ENCODE measurements around the gene ZCCHC24.
"Not testable (repeated sequence)": the region's sequence is repeated elsewhere in the genome, so short reads cannot be mapped to it uniquely, and the experiment has no call there.

Gene ZCCHC24

GRCh38 chr10:79452174-79452611 lies 6.8 kb upstream of the ZCCHC24 start:
- Histone ChIP-seq H3K9me3 (ENCODE audit: control insufficient read depth, low read depth, low read length) (no peaks in the 10 kb centered on the region), H3K27me3 (ENCODE audit: control insufficient read depth, insufficient read depth, low read length) (peaks cover 18% of the 10 kb centered on the region), H3K36me3 (ENCODE audit: control insufficient read depth, low read depth, low read length) (no peaks in the 10 kb centered on the region), H3K4me1 (ENCODE audit: control insufficient read depth, low read depth, low read length) (peaks cover 10% of the 10 kb centered on the region), H3K27ac (ENCODE audit: low read length) (no peak overlapping the region), H3K4me3 (ENCODE audit: low read length) (no peak overlapping the region), H3K9ac (ENCODE audit: low read length) (no peak overlapping the region)

DNA sequence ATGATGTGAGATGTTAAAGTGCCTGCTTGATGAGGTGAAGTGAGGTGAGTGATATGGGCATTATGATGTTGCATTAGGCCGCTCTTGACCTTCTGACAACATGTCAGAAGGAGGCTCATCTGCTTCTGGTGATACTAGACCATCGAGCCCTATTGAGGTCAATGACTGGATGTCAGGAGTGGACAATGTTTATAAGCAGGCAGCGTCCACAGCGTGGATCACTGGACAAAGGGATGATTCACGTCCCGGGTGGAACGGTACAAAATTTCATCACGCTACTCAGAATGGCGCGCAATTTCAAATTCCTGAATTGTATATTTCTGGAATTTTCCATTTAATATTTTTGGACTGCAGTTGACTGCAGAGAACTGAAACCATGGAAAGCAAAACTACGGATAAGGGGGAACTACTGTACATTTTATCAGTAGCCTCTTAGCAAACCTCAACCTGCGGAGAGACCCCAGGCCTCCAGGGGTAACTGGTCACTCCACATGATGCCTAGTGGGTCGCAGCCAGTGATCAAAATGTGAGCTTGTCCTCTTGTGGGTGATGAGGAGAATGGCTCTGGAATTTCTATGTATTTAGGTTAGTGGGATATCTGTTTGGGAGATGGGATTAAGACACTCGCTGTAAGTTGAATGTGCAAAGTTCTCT lies 5.7 kb upstream of the ZCCHC24 start:
- no peaks in the 10 kb centered on the region for H3K36me3 ChIP-seq (ENCODE audit: control insufficient read depth, low read depth, low read length)
- peaks cover 26% of the 10 kb centered on the region for H3K27me3 ChIP-seq (ENCODE audit: control insufficient read depth, insufficient read depth, low read length)
- H3K4me1 ChIP-seq (ENCODE audit: control insufficient read depth, low read depth, low read length), result peaks cover 10% of the 10 kb centered on the region
- H3K9ac ChIP-seq (ENCODE audit: low read length), result no peak overlapping the region
- H3K4me3 ChIP-seq (ENCODE audit: low read length), result no peak overlapping the region
- H3K9me3 ChIP-seq (ENCODE audit: control insufficient read depth, low read depth, low read length), result no peaks in the 10 kb centered on the region
- H3K27ac ChIP-seq (ENCODE audit: low read length), result no peak overlapping the region

DNA sequence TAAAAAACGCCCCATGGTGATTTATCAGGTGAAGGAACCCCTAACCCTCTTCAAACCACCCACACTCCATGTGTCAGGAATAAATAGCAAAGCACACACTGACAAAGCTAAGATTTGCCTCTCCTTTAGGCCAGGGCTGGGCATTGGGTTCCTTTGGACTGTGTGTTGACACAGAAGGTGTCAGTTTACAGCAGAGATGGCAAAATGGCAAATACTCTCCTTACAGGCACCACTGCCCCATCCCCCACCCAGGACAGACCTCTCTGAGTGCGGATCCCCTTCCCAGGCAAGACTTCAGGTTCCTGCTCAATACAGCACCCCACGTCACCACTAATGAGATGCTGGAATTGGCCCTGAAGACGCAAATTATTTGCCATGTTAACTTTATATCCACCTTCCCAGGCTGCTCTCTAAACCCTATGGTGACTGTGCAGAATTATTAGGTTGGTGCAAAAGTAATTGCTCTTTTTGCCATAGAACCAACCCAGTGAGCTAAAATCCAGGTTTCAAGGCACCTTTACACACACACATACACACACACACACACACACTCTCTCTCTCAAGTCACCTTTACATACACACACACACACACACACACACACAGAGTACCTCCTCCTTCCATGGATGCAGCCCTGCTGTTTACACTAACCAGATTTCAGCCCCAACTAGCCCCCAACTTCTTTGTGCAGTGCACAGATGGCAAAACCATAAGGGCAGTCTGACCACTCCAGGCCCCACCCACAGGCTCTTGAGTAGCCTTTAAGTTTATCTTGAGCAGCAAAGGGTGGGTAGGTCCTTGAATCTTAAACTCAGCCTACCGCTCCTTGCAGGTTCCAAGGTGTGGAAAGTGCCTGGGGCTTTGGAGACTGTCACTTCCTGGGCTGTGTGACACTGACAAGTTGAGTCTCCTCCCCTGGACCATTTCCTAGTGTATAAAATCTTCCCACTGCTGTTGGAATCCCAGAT lies 4.0 kb upstream of the ZCCHC24 start:
- Histone ChIP-seq H3K4me1 (ENCODE audit: control insufficient read depth, low read depth, low read length) (peaks cover 10% of the 10 kb centered on the region), H3K36me3 (ENCODE audit: control insufficient read depth, low read depth, low read length) (no peaks in the 10 kb centered on the region), H3K9me3 (ENCODE audit: control insufficient read depth, low read depth, low read length) (no peaks in the 10 kb centered on the region)

GRCh38 chr10:79448732-79449049 lies 3.3 kb upstream of the ZCCHC24 start:
- H3K9ac ChIP-seq (ENCODE audit: low read length), result no peak overlapping the region
- H3K4me3 ChIP-seq (ENCODE audit: low read length), result no peak overlapping the region
- H3K4me1 ChIP-seq (ENCODE audit: control insufficient read depth, low read depth, low read length), result peaks cover 14% of the 10 kb centered on the region
- H3K36me3 ChIP-seq (ENCODE audit: control insufficient read depth, low read depth, low read length), result no peaks in the 10 kb centered on the region
- H3K27ac ChIP-seq (ENCODE audit: low read length), result no peak overlapping the region
- H3K9me3 ChIP-seq (ENCODE audit: control insufficient read depth, low read depth, low read length), result no peaks in the 10 kb centered on the region
- peaks cover 36% of the 10 kb centered on the region for H3K27me3 ChIP-seq (ENCODE audit: control insufficient read depth, insufficient read depth, low read length)

More for the DNA sequence above, 4.0 kb upstream of the ZCCHC24 start:
- Histone ChIP-seq H3K4me3 (ENCODE audit: low read length) (no peak overlapping the region), H3K27ac (ENCODE audit: low read length) (no peak overlapping the region), H3K27me3 (ENCODE audit: control insufficient read depth, insufficient read depth, low read length) (peaks cover 28% of the 10 kb centered on the region), H3K9ac (ENCODE audit: low read length) (no peak overlapping the region)

DNA sequence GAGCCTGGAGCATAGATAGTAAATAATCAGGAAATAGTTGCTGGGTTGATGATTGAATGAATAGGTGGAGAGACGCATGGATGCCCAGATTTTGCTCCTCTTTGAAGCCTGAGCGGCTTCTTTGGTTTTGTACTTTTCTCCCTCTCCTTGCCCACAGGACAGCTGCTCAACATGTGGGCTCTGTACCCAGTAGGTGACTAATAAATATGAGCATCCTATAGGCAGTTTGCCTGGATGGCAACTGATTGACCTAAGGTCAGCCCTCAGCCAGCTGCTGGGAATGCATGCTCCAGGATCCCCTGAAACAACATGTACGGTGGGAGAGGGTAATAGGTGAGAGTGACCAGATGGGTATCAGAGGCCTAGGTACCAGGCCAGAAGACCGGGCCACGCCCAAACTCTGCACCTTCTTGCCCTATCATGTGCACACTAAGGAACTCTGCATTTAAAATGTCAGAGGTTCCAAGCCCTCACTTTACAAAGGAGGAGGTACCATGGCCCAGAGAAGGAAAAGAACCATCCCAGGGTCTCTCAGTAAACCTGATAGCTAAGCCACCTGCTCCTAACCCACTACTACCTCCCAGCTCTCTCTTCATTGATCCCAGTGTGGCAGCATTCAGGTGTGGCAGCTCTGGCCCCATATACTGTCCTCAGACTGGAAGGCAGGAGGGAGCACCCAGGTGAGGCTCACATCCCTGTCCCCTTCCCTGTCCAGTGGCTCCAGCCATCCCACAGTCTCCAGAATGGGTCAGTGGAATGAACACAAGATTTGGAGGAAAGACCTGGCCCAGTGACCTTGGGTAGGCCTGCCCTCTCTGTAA lies 2.7 kb upstream of the ZCCHC24 start:
- H3K4me1 ChIP-seq (ENCODE audit: control insufficient read depth, low read depth, low read length), result peaks cover 15% of the 10 kb centered on the region
- no peak overlapping the region for H3K9ac ChIP-seq (ENCODE audit: low read length)
- H3K36me3 ChIP-seq (ENCODE audit: control insufficient read depth, low read depth, low read length), result no peaks in the 10 kb centered on the region

DNA sequence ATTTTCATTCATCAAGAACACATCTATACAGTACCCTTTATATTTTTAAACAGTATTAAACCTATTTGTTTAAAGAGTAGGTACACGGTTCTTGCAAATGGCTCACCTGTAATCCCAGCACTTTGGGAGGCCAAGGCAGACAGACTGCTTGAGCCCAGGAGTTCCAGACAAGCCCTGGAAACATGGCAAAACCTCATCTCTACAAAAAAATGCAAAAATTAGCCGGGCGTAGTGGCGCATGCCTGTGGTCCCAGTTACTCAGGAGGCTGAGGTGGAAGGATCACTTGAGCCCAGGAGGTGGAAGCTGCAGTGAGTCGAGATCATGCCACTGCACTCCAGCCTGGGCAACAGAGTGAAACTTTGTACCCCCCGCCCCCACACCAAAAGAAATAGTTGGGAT lies 1.8 kb upstream of the ZCCHC24 start:
- H3K4me3 ChIP-seq (ENCODE audit: low read length); H3K27ac ChIP-seq (ENCODE audit: low read length); H3K9me3 ChIP-seq (ENCODE audit: control insufficient read depth, low read depth, low read length); H3K36me3 ChIP-seq (ENCODE audit: control insufficient read depth, low read depth, low read length); H3K9ac ChIP-seq (ENCODE audit: low read length): not testable (repeated sequence)
- Histone ChIP-seq H3K4me1 (ENCODE audit: control insufficient read depth, low read depth, low read length) (peaks cover 15% of the 10 kb centered on the region), H3K27me3 (ENCODE audit: control insufficient read depth, insufficient read depth, low read length) (peaks cover 43% of the 10 kb centered on the region)

More for the DNA sequence above, 2.7 kb upstream of the ZCCHC24 start:
- Histone ChIP-seq H3K27ac (ENCODE audit: low read length) (no peak overlapping the region), H3K27me3 (ENCODE audit: control insufficient read depth, insufficient read depth, low read length) (peaks cover 42% of the 10 kb centered on the region), H3K4me3 (ENCODE audit: low read length) (no peak overlapping the region), H3K9me3 (ENCODE audit: control insufficient read depth, low read depth, low read length) (no peaks in the 10 kb centered on the region)

DNA sequence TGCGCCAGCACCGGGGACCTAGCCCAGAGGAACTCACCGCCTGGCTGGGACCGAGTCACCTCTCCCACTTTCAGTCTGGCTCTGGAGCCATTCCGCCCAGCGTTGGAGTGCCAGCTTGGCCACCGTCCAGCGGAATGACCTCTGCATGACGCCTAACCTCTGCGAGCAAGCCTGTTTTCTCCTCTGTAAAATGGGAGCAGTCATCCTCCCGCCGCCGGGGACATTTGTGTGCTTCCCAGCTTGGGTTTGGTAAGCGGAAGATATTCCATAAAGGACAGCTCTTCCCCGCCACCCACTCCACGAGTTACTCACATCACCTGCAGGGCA lies 1.3 kb upstream of the ZCCHC24 start:
- Histone ChIP-seq H3K9me3 (ENCODE audit: control insufficient read depth, low read depth, low read length) (no peaks in the 10 kb centered on the region), H3K4me3 (ENCODE audit: low read length) (peak overlapping the region; percentile 60), H3K9ac (ENCODE audit: low read length) (no peak overlapping the region), H3K36me3 (ENCODE audit: control insufficient read depth, low read depth, low read length) (no peaks in the 10 kb centered on the region), H3K27me3 (ENCODE audit: control insufficient read depth, insufficient read depth, low read length) (peaks cover 43% of the 10 kb centered on the region), H3K27ac (ENCODE audit: low read length) (no peak overlapping the region), H3K4me1 (ENCODE audit: control insufficient read depth, low read depth, low read length) (peaks cover 15% of the 10 kb centered on the region)

- H3K36me3 ChIP-seq (ENCODE audit: control insufficient read depth, low read depth, low read length), result no peaks in the 10 kb centered on the region
- peak overlapping the region; percentile 37 for H3K9ac ChIP-seq (ENCODE audit: low read length)
- no peak overlapping the region for H3K27ac ChIP-seq (ENCODE audit: low read length)
- H3K4me1 ChIP-seq (ENCODE audit: control insufficient read depth, low read depth, low read length), result peaks cover 15% of the 10 kb centered on the region
- peaks cover 43% of the 10 kb centered on the region for H3K27me3 ChIP-seq (ENCODE audit: control insufficient read depth, insufficient read depth, low read length)
- H3K4me3 ChIP-seq (ENCODE audit: low read length), result peak overlapping the region; percentile 60
- H3K9me3 ChIP-seq (ENCODE audit: control insufficient read depth, low read depth, low read length), result no peaks in the 10 kb centered on the region
Observed at GRCh38 chr10:79445977-79446757, 743 bp upstream of the ZCCHC24 start.

GRCh38 chr10:79444199-79445119 lies 965 bp downstream of the ZCCHC24 start:
- no peak overlapping the region for H3K27ac ChIP-seq (ENCODE audit: low read length)
- H3K4me3 ChIP-seq (ENCODE audit: low read length), result peak overlapping the region; percentile 73
- H3K4me1 ChIP-seq (ENCODE audit: control insufficient read depth, low read depth, low read length), result peaks cover 11% of the 10 kb centered on the region
- no peaks in the 10 kb centered on the region for H3K9me3 ChIP-seq (ENCODE audit: control insufficient read depth, low read depth, low read length)
- no peak overlapping the region for H3K9ac ChIP-seq (ENCODE audit: low read length)
- H3K36me3 ChIP-seq (ENCODE audit: control insufficient read depth, low read depth, low read length), result no peaks in the 10 kb centered on the region
- peaks cover 43% of the 10 kb centered on the region for H3K27me3 ChIP-seq (ENCODE audit: control insufficient read depth, insufficient read depth, low read length)

All from iPS-18a (cell line).